ENCODE results near the gene PDE2A.

- TF ChIP-seq POLR2AphosphoS5 (IDR thresholded peaks at IDR 0.05; ENCODE audit: borderline replicate concordance, low read depth, low read length) (no peak), EZH2 (IDR thresholded peaks at IDR 0.05) (no peak)
Measured at GRCh38 chr11:72604256-72604655, 70.0 kb downstream of the PDE2A start.
